PC-9 (cell line): ENCODE measurements around the gene PIGZ. TPM values are rescaled to one million over a fixed set of nuclear protein-coding genes. Genes with fewer than 3 reads are reported as not detected.

Source experiments
- BruUV-seq: library from RNA; stranded (reverse); fragments of 400-500 nt; replicated peaks from 2 replicates; lab custom pipeline; 2021; lab: Mats Ljungman, UMichigan
- CTCF ChIA-PET: fragments of 300-600 bp; sonication (Branson Sonifier 250); formaldehyde crosslinking; loops from one replicate; lab custom pipeline; 2022; ENCODE audit warnings: antibody characterized with exemption; lab: Charles Lee
- POLR2A ChIA-PET: fragments of 300-600 bp; sonication (Branson Sonifier 250); formaldehyde crosslinking; loops from one replicate; lab custom pipeline; 2022; ENCODE audit warnings: antibody characterized with exemption; ENCODE audit not compliant: unreplicated experiment; lab: Charles Lee
- DNase-seq, 2 experiments: peaks; one replicate each; pipeline versions ENCODE4 v3.0.0 to v3.0.0-alpha.2; 2015 to 2022; ENCODE audit warnings: mixed read lengths in 1 of 2
- H2AFZ ChIP-seq: fragments of 200-600 bp; sonication (generic); 2 replicates; pipeline ENCODE4 v1.8.1; 2017; ENCODE audit warnings: antibody characterized with exemption
- H3F3A ChIP-seq: fragments of 200-600 bp; sonication (generic); 2 replicates; pipeline ENCODE4 v1.8.1; 2017; ENCODE audit warnings: antibody characterized with exemption, mild to moderate bottlenecking, low read depth; ENCODE audit not compliant: insufficient read depth
- H3K27ac ChIP-seq: fragments of 200-600 bp; sonication (generic); 2 replicates; pipeline ENCODE4 v1.6.1; 2016; ENCODE audit warnings: mixed run types
- H3K27me3 ChIP-seq: fragments of 200-600 bp; sonication (generic); 2 replicates; pipeline ENCODE4 v1.6.1; 2016; ENCODE audit warnings: low read depth, mixed run types; ENCODE audit not compliant: insufficient read depth
- H3K36me3 ChIP-seq: fragments of 200-600 bp; sonication (generic); 2 replicates; pipeline ENCODE4 v1.6.1; 2016; ENCODE audit warnings: low read depth, mixed run types
- H3K4me1 ChIP-seq: fragments of 200-600 bp; sonication (generic); replicated peaks from 2 replicates; pipeline ENCODE4 v1.6.1; 2016; ENCODE audit warnings: mixed run types; ENCODE audit not compliant: insufficient read depth
- H3K4me2 ChIP-seq: fragments of 200-600 bp; sonication (generic); 2 replicates; pipeline ENCODE4 v1.6.1; 2017; ENCODE audit warnings: mixed run types
- H3K4me3 ChIP-seq: fragments of 200-600 bp; sonication (generic); 2 replicates; pipeline ENCODE4 v1.6.1; 2016; ENCODE audit warnings: mixed run types
- H3K79me2 ChIP-seq: fragments of 200-600 bp; sonication (generic); 2 replicates; pipeline ENCODE4 v1.6.1; 2017; ENCODE audit warnings: low read depth, mixed run types
- H3K9me2 ChIP-seq: fragments of 200-600 bp; sonication (generic); 2 replicates; pipeline ENCODE4 v1.8.1; 2017; ENCODE audit warnings: mild to moderate bottlenecking; ENCODE audit not compliant: insufficient read depth
- H3K9me3 ChIP-seq: fragments of 200-600 bp; sonication (generic); 2 replicates; pipeline ENCODE4 v1.8.1; 2016; ENCODE audit warnings: low read depth; ENCODE audit not compliant: insufficient read depth
- H4K20me1 ChIP-seq: fragments of 200-600 bp; sonication (generic); 2 replicates; pipeline ENCODE4 v1.8.1; 2017; ENCODE audit not compliant: insufficient read depth
- EZH2 ChIP-seq: fragments of 200-600 bp; sonication (generic); IDR thresholded peaks from 2 replicates; pipeline ENCODE4 v1.8.0; 2017; ENCODE audit warnings: antibody characterized with exemption, low read depth
- intact Hi-C: fragments of 100-400 bp; cut with micrococcal nuclease; formaldehyde crosslinking; loops from one replicate; pipeline ENCODE4 v1.10.0; 2022; ENCODE audit not compliant: unreplicated experiment
- total RNA-seq: library from RNA; stranded (reverse); gene quantifications from 2 replicates; pipeline ENCODE4 v1.2.3, GENCODE V29; 2021
- TF ChIP-seq, protein P1 (sequence below): fragments of 200-600 bp; sonication (generic); conservative IDR thresholded peaks from 2 replicates; pipeline ENCODE4 v1.6.1; 2017; ENCODE audit warnings: mixed run types, antibody characterized with exemption, mild to moderate bottlenecking, moderate library complexity

Gene PIGZ
- total RNA-seq, 1 experiment from 2014 or later = 2.1 TPM

DNA sequence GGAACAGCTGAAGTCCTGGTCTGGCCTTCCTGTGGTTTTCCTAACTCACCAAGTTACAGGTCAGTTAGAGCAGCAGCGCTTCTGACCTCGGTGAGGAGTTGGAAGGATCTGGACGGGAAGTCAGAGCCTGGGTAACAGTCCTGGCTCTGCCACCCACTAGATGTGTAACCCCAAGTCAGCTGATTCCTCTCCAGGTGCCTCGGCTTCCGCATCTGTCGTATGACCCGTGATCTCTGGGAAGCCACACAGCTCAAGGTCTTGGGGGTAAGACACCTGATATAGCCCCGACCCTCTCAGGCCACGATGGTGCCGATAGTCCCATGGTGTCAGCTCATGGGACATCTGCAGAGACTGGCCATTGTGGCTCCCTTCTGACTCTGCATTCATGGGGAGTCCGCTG, 8.3 kb upstream of the PIGZ start:
- H3K36me3 ChIP-seq = no peaks in the 10 kb centered on the region
- no peaks in the 10 kb centered on the region for H4K20me1 ChIP-seq
- no peak for TF ChIP-seq EZH2
- TF ChIP-seq, protein P1, sequence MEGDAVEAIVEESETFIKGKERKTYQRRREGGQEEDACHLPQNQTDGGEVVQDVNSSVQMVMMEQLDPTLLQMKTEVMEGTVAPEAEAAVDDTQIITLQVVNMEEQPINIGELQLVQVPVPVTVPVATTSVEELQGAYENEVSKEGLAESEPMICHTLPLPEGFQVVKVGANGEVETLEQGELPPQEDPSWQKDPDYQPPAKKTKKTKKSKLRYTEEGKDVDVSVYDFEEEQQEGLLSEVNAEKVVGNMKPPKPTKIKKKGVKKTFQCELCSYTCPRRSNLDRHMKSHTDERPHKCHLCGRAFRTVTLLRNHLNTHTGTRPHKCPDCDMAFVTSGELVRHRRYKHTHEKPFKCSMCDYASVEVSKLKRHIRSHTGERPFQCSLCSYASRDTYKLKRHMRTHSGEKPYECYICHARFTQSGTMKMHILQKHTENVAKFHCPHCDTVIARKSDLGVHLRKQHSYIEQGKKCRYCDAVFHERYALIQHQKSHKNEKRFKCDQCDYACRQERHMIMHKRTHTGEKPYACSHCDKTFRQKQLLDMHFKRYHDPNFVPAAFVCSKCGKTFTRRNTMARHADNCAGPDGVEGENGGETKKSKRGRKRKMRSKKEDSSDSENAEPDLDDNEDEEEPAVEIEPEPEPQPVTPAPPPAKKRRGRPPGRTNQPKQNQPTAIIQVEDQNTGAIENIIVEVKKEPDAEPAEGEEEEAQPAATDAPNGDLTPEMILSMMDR = no peak
- H3K4me2 ChIP-seq = no peak overlapping the region
- CTCF ChIA-PET = no interaction called here
- H3F3A ChIP-seq = no peaks in the 10 kb centered on the region
- H3K79me2 ChIP-seq = no peaks in the 10 kb centered on the region
- H3K27ac ChIP-seq = no peak overlapping the region
- DNase-seq = no peak
- no peaks in the 10 kb centered on the region for H3K4me1 ChIP-seq
- H3K4me3 ChIP-seq = no peak overlapping the region
- POLR2A ChIA-PET = no interaction called here
- H3K27me3 ChIP-seq = no peaks in the 10 kb centered on the region
- no TSS peak for BruUV-seq
- intact Hi-C loops = no loop called here
- no peaks in the 10 kb centered on the region for H3K9me2 ChIP-seq
- H3K9me3 ChIP-seq = no peaks in the 10 kb centered on the region
- H2AFZ ChIP-seq = no peak overlapping the region

DNA sequence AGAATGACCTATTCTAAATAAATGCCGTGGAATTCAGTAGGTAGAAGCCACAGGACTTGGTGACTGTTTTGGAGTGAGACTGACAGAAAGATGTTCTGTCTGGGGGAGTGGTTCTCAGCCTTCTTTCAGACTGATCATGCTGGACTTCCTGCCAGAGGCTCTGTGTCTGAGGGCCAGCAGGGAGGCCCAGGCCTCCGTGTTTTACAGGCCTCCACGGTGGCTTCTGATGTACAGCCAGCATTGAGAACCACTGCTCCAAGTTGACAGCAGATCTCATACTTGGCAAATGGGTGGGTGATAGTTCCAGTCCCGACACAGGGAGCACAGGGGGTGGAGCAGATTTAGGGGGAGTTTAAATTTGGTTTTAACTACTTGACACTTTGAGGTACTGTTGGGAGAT, 6.7 kb upstream of the PIGZ start:
- no peaks in the 10 kb centered on the region for H4K20me1 ChIP-seq
- H3K79me2 ChIP-seq = no peaks in the 10 kb centered on the region
- ChIA-PET POLR2A (no interaction called here), CTCF (no interaction called here)
- H3F3A ChIP-seq = 0 out of 2 replicates have a peak, but pooled peaks cover 5% of the 10 kb centered on the region
- no TSS peak for BruUV-seq
- TF ChIP-seq EZH2 = no peak
- TF ChIP-seq, protein P1 = no peak
- H3K4me3 ChIP-seq = no peak overlapping the region
- DNase-seq = no peak
- H3K27ac ChIP-seq = no peak overlapping the region
- no peaks in the 10 kb centered on the region for H3K4me1 ChIP-seq
- H3K27me3 ChIP-seq = peaks cover 12% of the 10 kb centered on the region
- intact Hi-C loops = no loop called here
- H3K9me2 ChIP-seq = no peaks in the 10 kb centered on the region
- H3K36me3 ChIP-seq = no peaks in the 10 kb centered on the region
- H3K9me3 ChIP-seq = no peaks in the 10 kb centered on the region
- no peak overlapping the region for H3K4me2 ChIP-seq
- no peak overlapping the region for H2AFZ ChIP-seq

DNA sequence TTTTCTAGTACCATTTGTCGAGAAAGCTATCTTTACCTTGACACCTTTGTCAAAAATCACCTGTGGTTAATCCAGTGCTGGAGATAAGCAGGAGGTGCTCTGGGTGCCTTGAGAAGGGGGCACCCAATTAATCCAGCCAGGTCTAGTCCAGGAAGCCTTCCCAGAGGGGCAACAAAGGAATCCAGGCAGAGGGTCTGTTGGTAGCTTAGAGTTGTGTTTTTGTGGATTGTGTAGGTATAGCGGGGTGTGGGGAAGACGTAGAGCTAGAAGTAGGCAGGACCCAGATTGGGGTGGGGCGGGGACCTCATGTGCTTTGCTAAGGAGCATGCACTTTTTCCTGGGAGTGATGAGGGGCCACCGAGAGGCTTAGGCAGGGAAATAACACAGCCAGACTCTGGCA, 6.0 kb upstream of the PIGZ start:
- no peaks in the 10 kb centered on the region for H4K20me1 ChIP-seq
- peaks cover 16% of the 10 kb centered on the region for H3K27me3 ChIP-seq
- no peak overlapping the region for H3K4me2 ChIP-seq
- POLR2A ChIA-PET = no interaction called here
- DNase-seq = no peak
- 0 out of 2 replicates have a peak, but pooled peaks cover 5% of the 10 kb centered on the region for H3F3A ChIP-seq
- no peaks in the 10 kb centered on the region for H3K36me3 ChIP-seq
- H2AFZ ChIP-seq = no peak overlapping the region
- H3K9me3 ChIP-seq = no peaks in the 10 kb centered on the region
- H3K4me3 ChIP-seq = no peak overlapping the region
- no TSS peak for BruUV-seq
- no peak overlapping the region for H3K27ac ChIP-seq
- no peaks in the 10 kb centered on the region for H3K79me2 ChIP-seq
- CTCF ChIA-PET = interaction anchor here (0.7 kb wide), 1 partner anchor 407 kb away, joined by 6 read pairs; no protein-coding TSS in a partner anchor
- TF ChIP-seq, protein P1 = no peak
- no peak for TF ChIP-seq EZH2
- H3K4me1 ChIP-seq = no peaks in the 10 kb centered on the region
- no peaks in the 10 kb centered on the region for H3K9me2 ChIP-seq
- intact Hi-C loops = no loop called here
